Measurements from ENCODE around the gene LARP4B.
"Not testable (repeated sequence)": the region's sequence is repeated elsewhere in the genome, so short reads cannot be mapped to it uniquely, and the experiment has no call there.

The LARP4B gene

DNA sequence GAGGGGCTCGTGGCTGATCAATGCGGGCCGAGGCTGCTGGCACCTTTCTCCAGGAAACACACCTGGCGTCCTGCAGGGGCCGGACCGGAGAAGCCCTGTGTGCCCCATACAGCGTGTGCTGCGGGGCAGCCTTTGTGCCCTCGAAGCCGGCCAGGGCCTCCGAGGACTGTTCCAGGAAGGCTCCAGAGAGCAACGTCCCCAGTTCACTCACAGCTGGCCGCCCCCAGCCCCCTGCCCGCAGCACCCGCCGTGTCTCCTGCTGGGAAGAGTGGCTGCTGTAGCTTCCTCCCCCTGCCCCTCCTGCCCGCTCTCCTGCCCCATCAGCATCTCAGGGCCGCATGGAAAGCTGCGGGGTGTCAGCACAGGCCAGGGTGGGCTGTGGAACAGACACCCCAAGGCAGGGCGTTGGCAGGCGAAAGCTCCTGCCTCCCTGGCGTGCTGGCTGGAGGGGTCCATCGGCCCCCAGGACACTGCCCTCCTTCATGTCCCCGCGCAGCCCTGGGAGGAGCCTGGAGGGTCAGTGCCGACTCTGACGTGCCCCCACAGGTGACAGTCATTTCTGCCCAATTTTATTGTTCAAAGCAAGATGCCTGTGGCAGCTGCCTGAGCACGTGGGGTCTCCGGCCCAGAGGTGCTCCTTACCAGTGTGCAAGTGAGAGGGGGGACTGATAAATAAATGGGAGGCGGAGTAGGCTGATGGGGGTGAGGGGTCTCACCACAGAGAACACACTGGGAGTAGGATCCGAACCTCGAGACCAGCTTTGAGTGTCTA, 146.2 kb downstream of the LARP4B start:
- DNase-seq, result no peak

DNA sequence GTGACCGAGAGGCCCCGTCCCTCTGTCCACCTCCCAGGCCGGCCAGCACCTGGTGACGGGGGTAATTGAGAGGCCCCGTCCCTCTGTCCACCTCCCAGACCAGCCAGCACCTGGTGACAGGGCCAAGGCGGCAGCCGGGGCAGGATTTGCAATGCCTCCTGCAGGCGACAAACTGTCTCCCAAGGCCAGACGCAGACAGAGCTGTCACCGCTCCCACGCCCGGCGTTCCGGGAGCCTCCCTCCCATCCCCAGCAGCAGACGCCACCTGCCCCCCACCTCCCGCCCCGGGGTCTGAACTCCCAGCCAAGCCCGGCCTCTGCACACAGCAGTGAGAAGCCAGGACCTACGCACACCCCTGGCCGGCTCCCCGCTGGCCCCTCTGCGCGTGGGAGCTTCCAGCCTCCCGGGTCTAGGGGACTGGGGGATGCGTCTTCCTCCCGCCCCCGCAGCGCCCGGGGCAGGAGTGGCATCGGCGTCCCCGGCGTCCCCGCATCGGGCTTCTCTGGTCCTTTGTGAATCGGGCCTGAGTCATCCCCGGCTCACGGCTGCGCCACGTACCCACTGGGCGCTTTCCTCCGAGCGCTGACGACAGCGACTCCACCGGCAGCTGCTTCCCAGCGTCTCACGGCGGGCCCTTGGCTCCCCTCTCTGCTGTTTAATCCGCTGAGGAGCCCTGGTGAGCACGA, 147.0 kb downstream of the LARP4B start:
- DNase-seq, result no peak

DNA sequence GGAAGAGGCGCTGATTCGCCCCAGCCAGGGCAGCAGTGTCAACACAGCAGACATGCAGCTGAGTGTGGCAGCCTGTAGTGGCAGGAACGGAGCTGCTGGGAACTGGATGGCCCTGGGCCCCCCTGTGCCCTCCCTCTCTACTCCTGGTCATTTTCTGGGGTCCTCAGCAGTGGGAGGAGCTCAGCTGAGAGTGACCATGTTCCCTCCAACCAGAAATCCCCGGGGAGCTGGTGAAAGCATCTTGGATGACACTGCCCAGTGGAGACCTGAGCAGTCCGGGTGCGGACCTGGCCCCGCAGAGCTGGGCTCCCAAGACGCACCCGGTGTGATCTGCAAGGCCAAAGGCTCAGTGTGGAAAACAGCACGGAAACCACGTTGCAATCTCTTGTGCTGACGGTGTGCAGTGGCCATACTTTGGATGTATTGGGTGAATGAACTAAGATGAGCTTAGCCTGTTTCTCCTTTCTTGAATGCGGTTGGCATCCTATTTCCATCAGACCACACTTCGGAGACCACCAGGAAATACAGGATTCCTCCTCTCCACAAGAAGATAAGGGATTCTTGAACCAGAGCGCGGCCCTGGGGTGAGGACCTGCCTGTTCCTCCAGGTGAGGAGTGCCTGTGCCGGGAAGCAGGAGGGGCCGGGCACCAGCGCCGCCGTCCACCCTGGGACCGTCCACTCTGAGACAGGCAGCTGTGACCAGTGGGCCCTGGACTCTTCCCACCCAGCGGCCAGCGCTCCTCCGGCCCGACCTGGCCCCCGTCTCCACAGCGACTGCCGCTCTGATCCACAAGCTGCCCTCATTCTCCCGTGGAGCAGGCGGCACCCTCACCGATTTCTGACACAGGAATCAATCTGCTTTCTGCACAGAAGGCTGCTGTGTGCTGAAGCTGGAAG, 148.5 kb downstream of the LARP4B start:
- no peak for DNase-seq

DNA sequence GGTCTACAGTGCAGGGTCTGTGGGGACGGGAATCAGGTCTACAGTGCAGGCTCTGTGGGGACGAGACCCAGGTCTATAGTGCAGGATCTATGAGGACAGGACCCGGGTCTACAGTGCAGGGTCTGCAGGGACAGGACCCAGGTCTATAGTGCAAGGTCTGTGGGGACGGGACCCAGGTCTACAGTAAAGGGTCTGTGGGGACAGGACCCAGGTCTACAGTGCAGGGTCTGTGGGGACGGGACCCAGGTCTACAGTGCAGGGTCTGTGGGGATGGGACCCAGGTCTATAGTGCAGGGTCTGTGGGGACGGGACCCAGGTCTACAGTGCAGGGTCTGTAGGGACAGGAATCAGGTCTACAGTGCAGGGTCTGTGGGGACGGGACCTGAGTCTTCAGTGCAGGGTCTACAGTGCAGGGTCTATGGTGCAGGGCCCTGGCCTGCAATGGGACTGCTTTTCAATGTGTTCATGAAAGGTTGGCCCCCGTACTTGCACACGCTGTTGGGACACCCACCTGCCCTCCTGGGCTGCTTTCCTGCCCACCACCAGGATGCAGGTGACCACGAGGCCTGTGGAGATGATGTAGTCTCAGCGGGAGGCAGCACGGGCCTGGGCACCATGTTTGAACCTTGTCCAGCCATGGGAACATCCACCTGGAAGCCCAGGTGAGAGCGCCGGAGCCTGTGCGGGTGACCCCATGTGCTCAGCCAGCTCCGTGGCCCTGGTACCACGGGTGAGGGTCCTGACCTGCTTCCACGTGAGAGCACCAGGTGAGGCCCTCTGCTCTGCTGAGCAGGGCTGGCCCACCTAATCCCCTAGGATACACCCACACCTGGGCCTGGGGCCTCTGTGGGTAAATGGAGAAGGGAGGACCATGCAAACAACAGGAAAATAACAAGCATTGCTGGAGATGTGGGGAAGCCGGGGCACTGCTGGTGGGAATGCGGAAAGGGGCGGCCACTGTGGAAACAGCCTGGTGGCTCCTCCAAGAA, 150.7 kb downstream of the LARP4B start:
- DNase-seq, result no peak

DNA sequence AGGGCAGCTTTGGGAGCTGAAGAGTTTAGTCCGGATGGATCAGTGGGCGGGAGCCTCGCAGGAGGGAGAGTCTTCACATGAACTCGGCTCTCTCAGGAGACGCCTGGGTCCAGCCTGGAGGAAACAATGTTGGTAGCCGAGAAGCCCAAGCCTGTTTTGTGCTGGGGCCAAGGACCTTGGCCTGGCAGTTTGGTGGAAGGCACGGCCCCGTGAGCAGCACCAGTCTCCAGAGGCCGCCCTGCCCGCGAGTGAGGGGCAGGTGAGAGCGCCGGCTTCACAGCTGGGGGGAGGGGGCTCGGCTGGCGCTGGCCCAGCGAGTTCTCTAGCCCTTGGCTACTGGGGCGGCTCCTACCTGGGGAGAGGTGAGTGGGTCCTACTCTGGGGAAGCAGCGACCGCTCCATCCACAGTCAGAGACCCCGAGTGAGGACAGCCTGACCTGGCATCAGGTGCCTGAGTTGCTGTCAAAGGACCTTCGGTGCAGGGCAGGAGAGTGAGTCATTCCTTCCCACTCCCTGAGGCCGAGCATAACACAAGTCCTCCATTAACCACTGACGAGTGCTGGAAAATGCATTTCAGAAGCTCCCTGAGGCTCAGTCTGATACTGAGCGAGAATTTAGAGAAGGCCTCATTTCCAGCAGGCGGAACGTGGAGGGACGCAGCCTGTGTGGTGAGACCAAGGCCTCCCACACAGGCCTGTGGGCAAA, 152.7 kb downstream of the LARP4B start:
- no peak for DNase-seq

DNA sequence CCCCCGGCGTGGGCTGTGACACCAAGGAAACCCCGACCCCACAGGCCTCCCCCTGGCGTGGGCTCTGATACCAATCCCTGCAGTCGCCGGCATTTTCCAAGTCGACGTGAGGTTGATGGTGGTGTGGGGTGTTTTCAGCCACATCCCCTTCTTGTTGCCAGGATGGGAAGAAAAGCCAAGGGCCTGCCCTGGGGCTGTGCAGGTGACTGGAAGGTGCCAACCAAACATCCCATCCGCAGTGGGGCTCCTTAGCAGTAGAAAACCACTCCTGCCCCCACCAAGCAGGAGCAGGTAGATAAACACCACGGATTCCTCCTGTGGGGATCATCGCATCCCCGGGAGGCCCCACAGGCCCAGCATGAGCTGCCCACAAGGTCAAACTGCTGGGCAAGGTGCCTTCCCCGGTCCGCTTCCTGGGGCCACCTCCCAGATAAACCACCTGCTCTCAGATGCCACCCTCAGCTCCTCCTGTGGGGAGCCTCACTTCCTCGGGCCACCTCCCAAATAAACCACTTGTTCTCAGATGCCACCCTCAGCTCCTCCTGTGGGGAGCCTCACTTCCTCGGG, 153.5 kb downstream of the LARP4B start:
- no peak for DNase-seq

DNA sequence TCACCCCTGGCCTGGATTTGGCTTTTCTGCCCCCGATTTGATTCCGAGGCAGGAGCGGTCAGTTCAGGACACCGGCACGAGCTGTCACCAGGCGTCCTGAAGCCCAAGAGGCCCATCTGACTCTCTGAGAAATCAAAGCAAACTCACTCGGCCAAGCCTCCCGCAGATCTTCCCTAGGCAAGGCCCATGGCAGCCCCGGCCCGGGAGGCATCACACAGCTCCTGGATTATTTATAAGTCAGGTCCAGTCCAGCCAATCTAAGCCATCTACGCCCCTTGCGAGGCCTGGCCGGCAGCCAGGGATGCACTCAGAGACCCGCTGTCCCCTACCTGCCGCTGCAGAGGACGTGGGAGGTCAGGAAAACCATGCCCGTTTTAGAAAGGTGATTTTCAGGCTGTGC, 154.7 kb downstream of the LARP4B start:
- DNase-seq, result no peak

DNA sequence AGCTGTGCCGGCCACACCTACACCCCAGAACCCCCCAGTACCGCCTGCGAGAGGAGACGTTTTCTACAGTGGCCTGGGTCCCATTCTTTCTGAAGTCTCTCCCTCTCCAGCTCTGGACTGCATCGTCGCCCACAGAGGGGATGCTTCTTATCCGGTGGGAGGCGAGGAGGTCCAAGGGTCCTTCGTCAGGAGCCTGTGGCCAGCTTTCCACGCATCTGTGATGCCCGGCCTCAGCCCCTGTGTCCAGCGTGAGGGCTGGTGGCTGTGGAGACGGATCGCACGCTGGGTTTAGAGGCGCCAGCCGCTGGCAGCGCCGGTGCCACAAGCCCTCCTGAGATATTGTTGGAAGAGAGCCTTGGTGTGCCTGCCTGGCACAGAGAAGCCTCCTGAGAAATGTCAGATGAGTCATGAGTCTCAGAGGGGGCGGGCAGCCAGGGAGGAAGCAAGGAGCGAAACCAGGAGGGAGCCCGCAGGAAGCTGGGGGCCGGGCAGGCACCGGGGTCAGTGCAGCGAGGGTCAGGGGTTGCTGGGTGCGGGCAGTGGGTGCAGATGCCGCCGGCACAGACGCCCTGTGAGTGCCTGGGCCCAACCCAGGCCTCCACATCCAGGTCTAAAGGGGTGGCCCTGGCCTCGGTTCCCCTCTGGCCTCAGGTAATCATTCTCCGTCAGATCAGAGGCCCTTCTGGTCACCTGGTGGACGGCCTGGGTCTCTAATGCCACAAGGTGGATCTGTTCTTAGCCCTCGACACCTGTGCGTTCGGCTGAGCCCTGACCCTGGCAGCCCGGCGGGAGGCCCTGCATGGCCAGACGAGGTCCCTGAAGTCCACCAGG, 156.0 kb downstream of the LARP4B start:
- DNase-seq, result no peak

DNA sequence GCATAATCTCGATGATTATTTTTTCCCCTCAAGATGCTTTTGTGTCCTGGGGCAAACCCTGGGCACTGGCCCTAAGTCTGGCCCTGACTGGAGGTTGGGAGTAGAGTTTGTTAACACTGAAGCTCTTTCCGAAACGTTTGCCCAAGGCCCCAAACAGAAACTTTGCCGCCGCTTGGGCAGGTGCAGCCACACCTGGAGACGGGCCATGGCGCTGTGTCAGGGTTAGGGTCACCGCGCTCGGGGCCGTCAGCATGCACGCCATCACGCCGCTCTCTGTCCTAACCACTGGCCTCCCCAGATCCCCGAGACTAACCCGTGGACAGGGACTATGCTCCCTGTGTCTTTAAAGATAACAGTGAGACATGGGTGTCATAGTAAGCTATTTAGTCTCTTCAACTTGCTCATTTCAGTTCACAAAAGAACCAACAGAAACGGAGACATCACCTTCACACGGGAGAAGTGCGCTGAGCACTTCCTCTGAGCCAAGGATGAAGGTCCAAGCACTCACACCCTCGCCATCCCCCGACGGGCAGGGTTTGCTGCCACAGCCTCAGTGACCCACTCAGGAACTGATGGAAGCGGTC, 156.8 kb downstream of the LARP4B start:
- no peak for DNase-seq

DNA sequence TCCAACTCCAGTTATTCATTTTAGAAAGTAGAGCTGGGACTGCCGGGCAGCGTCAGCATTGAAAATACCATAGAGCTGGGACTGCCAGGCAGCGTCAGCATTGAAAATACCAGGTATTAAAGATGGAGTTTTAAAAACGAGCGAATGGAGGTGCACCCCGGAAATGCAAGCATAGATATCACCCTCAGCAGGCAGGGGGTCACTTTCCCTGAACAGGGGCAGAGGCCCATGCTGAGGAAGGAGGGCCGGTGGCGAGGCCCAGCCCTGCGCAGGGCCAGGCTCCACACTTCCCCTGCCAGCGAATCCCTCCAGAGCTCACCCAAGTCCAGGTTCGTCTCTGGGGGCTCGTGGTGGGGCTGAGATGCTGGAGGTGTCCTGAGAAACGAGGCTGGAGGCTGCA, 157.3 kb downstream of the LARP4B start:
- no peak for DNase-seq

DNA sequence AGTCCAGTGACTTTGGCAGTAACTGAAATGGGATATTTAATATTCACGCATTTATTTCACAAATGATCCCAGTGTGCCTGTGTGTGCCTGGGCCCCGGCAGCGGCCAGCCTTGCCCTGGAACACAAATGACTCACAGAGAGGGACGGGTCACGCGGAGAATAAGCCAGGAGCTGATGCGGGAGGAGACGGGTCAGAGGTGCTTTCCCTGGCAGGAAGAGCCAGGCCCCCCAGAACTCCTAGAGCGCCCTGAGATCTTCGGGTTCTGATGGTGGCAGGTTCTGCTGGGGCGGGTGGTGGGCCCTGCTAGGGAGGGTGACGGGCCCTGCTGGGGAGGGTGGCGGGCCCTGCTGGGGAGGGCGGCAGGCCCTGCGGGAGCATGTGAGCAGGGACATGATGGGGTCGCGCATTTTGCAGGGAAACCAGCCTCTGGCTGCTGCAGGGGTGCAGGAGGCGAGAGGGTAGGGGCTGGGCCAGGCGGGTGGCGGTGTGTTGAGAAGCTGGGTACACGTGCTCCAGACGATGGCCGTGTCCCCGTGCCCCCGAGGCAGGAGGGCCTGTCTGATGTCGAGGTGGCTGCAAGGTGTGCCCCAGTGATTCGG, 157.8 kb downstream of the LARP4B start:
- no peak for DNase-seq

DNA sequence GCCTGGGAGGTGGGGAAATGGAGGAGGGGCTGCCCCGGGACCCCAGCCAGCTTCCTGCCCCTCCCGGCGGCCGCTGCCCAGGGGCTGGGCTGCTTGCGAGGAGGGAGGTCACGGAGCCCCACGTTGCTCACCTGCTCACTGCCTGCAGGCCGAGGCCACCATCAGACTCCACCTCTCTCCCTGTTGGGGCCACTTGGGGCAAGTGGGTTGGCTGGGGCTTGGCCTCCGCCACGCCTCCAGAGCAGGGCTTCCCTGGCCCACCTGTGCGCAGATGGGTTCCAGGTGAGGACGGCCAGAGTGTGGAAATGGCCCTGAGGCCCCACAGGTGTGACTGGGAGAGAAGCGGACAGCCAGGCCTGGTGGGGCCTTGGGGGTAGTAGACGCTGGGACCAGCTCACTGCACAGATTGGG, 159.3 kb downstream of the LARP4B start:
- DNase-seq, result no peak

DNA sequence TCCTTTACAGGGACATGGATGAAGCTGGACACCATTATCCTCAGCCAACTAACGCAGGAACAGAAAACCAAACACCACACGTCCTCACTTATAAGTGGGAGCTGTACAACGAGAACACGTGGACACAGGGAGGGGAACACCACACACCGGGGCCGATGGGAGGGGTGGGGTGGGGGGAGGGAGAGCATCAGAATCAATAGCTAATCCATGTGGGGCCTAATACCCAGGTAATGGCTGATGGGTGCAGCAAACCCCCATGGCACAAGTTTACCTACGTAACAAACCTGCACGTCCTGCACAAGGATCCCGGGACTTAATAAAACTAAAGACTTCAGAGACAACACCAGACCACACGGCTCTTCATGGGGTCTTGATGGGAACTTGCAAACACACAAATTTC, 159.9 kb downstream of the LARP4B start:
- no peak for DNase-seq

DNA sequence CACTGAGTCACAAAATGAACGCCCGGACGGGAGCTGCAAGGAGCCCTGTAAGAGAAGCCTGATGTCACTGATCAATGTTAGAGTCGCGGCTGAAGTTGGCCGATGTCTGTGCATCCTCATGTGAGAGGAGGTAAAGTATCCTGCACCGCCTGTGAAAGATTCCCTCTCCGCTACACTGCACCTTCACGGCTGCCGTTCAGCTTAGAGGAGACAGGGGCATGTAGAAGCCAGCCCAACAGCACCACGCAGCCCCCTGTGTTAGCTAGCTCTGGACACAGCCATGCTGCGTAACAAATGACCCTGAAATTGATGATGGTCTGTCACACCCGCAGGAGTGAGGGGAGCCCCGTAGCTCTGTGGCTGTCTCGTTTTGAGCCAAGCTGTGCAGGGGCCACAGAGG, 160.5 kb downstream of the LARP4B start:
- no peak for DNase-seq

DNA sequence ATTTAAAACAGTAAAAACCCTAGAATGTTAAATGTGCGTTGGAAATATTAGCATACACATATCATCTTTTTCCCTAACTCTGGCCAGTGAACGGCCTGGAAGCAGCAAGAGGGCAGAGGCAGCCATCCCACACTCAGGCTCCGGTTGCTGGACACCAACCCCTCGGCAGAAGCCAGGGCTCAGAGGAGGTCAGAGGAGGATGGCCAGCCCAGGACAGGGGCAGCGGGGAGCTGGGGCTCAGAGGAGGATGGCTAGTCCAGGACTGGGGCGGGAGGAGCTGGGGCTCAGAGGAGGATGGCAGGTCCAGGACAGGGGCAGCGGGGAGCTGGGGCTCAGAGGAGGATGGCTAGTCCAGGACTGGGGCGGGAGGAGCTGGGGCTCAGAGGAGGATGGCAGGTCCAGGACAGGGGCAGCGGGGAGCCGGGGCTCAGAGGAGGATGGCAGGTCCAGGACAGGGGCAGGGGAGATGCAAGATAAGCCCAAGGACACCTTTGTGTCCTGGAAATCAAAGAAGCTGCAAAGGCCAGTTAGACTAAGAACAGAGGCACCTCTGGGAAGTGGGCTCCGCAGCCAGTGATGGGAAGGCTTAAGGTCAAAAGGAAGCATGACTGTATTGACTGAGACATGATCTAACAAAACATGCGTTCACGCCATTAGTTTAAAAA, 161.3 kb downstream of the LARP4B start:
- DNase-seq, result not testable (repeated sequence)

DNA sequence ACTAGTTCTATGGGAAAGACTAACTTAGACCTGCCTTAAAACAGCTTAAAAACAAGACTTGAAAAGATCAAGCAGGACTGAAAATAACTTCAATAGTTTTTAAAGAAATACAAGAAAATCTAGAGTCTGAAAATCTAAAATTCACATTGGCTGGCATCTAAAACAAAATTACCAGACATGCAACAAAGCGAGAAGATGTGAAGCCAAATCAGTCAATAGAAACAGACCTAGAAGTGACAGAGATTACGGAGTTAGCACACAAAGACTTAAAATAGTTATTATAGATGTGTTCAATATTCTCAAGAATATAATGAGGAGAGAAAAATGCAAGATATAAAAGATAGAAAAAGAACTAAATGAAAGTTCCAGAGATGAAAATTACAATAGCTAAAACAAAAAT, 163.7 kb downstream of the LARP4B start:
- no peak for DNase-seq

DNA sequence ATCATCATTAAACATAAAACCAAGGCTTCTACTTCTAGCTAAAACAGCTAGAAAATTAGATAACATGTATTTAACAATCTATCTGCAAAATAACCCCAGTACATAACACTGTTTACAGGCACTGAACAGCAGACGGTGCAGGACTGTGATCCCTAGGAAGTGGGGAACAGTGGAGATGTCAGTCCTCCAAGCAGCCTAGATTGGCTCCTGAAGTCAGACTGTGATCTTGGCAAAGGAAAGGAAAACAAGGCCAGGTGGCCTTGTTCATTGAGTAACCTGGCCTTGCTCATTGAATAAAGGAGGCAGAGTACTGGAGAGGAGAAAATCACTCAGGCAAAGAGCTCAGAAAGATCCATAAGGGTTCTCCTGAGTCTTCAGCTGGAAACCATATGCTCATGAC, 164.3 kb downstream of the LARP4B start:
- no peak for DNase-seq

DNA sequence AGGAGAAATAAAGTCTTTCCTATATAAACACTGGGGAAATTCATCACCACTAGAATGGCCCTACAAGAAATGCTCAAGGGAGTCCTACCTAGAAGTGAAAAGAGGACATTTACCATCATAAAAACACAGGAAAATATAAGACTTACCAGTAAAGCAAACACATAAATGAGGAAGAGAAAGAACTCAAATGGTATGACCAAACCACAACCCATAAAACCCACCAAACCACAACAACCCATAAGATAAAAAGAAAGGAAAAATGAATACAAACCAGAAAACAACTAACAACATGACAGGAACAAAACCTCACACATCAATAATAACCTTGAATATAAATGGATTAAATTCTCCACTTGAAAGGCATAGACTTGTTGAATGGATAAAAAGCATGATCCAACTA, 170.1 kb downstream of the LARP4B start:
- DNase-seq, result no peak

DNA sequence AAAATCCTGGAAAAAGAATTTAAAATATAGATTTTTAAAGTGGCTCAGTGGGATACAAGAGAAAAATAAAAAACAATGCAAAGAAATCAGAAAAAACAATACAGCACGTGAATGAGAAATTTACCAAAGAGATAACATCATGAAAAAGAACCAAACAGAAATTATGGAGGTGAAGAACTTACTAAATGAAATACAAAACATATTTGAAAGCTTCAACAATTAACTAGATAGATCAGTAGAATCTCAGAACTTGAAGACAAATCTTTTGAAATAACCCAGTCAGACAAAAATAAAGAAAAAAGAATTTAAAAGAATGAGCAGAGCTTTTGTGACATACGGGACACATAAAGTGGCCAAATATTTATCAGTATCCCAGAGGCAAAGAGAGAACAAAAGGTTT, 170.9 kb downstream of the LARP4B start:
- no peak for DNase-seq
